Stimulated activated CD4-positive, alpha-beta T cell treated with anti-CD3 and anti-CD28 coated beads, Interleukin-4, amount 100 ng/mL, for 48 hours (primary cell): ENCODE data around the gene MIXL1.
"Not testable (repeated sequence)": the region's sequence is repeated elsewhere in the genome, so short reads cannot be mapped to it uniquely, and the experiment has no call there.

Source experiments
- DNase-seq, 2 donors: peaks; one replicate each; pipeline ENCODE4 v3.0.0-alpha.2; 2020; ENCODE audit warnings: low read depth in 2 of 2

MIXL1 gene

DNA sequence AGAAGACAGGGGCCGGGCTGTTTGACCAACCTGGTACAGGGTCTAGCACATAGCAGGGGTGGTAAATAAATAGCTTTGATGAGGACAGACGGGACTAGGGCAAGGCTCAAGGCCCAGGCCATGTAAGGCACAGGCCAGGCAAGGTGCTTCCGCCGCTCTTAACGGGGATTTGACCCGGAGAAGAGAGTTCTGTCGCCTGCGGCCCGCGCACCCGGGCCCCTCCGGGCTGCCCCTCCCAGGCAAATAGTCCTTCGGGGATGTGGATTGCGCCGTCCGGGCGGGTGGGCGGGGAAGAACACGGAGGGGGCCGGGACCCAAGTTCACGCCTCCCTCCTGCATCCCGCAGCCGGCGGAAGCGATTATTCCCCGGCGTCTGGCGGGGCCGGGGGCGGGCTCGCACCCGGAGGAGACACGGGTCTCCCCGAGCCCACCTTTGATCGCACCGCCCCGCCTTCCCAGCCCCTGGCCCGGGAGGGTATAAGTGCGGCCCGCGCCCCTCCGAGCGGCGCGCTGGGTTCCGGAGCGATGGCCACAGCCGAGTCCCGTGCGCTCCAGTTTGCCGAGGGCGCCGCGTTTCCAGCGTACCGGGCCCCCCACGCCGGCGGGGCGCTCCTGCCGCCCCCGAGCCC is at the start of gene MIXL1:
MIXL1 (plus strand) TSS at position 508 of the 629 bp plus-strand sequence; CDS start at position 526, 18 bp downstream.
- DNase-seq = no peak

DNA sequence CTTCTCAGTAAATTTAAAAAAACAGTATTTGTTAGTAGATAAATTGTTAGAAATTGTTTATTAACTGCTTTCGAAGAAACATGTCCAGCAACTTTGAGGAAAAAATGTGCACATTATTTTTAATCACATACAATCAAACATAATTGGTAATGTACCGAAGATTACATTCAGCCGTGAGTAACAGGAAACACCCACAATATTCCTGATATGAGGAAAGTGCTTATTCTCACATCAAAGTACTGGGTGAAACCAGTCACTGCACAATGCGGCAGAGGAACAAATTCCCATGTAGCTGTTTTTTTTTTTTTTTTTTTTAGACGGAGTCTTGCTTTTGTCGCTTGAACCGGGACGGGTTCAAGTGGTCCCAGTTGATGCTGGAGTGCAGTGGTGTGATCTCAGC is 46.6 kb upstream of the MIXL1 start:
- DNase-seq = no peak

DNA sequence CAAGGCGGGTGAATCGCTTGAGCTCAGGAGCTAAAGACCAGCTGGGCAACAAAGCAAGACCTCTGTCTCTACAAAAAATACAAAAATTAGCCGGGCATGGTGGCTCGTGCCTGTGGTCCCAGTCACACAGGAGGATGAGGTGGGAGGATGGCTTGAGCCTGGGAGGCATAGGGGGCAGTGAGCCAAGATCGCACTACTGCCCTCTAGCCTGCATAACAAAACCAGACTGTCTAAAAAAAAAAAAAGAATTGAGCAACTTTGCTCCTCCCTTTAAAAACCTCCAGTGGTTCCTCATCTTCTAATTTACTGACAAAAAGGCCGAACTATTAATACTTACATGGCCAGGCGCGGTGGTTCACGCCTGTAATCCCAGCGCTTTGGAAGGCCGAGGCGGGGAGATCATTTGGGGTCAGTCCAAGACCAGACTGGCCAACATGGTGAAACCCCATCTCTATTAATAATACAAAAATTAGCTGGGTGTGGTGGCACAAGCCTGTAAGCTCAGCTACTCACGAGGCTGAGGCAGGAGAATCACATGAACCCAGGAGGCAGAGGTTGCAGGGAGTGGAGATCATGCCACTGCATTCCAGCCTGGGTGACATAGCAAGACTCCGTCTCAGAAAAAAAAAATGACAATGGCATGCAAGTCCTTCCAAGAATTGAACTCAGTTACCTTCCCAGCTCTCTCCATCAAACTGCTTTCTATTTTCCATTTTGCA is 41.3 kb upstream of the MIXL1 start:
- DNase-seq = no peak

DNA sequence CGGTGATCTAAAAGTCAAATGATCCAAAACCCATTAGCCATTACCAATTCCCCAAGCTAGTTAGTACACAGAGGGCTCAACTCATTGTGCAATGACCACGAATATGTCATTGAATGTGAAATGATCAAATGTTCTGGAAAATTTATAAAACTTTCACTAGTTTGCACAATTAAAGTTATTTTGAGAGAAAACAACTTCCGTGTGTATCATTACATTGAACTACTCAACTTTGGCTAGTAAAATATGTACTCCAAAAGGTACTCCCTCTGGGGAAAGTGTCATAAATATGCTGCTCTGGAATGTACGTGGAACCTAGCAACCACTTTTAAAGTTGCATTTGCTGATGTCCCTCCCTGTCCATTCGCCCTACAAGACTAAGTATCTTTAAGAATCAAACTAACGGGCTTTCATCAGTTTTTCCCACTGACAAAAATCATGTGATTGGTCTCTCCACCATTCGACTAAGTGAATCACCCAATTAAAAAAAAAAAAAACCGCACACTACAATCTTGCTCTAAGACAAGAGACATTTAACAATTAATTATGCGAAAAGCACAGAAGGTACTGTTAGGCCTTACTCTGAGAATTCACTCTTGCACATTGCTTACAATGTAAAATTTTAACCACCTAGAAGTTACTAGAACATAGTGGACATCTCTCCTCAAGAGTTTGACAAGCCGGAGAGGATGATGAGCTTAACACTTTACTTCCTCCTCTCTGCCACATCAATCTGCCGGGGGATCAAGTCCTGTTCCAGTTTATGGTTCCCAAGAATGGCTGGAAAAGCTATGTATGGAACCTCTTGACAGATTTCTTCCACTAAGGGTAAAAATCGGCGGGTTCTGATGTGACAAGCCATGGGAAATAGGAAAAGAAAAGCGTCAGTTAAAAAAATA is 38.1 kb upstream of the MIXL1 start:
- no peak for DNase-seq

DNA sequence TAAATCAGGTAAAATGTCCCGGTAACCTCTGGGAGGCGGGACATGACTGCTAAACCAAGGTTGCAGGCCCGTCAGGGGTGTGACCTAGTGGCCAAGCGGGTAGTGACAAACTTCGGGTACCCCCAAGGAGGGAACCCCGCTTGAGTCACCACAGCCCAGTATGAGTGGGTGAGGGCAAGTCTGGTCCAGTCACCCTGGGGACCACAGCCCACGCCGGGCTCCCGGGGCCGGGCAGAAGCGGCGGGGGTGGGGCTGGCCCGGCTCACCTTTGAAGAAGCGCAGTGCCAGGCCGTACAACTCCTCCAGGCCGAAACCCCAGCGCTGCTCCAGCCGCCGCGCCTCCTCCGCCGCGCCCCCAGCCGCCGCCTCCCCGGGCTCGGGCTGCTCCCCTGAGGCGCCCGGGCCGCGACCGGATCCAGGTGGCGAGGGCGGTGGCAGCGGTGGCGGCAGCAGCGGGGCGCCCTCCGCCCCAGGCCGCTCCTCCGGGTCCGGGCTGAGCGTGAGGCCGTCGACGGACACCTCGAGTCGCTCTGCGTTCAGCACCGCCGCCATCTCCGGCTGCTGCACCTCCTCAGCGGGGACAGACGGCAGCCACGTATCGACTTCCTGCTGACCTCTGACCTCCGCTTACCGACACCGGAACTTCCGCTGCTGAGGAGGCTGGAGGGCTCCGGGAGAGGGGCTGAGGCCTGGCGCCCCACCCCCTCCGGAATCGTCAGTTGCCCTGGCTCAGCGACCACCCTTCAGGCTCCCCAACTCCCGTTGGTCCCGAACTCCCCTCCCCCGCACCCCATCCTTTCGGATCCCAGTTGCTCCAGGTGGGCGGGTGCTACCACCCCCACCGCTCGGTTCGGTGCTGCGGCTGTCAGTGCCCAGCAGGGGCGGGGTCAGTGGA is 37.1 kb upstream of the MIXL1 start, which contains the start of gene ACBD3:
ACBD3 (minus strand) TSS at position 618 of the 895 bp plus-strand sequence; CDS start at position 552, 66 bp downstream.
- peak; percentile 72 to 82 for DNase-seq

DNA sequence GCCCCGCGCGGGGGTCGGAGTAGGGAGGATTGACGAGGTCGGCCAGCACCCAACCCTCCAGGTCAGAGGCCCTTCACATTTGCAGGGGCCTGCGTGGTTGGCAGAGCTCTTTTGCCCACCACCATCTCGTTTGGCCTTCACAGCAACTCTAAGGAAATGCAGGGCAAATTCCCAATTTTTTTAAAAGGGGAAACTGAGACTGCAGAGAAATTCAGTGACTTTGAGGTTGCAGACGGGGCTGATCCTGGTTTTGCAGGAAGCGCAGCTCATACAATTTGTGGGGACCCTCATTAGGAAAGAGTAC is 36.5 kb upstream of the MIXL1 start:
- no peak for DNase-seq

DNA sequence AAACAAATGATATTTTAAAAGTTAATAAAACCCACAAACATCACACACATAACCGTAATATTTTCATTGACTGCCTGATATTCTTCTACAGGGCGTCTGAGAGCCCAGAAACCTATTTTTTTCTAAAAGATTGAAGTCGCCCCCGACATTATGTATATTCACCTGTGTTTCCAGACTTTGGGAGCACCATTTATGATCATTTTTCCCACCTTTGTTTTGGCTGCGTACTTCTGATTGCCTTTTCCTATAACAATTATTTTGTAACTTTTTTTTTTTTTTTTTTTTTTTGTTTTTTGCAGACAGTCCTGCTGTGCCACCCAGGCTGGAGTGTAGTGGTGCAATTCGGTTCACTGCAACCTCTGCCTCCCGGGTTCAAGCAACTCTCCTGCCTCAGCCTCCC is 36.1 kb upstream of the MIXL1 start:
- no peak for DNase-seq

DNA sequence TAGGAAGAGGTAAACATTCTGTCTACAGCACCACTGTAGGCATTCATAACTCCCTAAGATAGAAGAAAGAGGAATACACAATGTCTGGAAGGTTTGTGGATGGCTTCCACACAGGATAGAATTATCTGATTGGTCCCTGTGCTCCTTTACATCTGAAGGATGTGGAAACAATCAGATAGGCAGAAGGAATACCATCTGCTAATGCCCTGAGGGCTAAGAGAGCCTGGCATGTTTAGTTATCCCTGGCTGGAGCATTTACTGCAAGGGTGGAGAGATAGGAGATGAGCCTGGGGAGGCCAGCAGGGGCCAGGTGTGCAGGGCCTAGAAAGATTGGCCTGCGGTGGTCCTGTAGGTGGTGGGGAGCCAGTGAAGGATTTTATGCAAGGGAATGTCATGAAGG is 28.3 kb upstream of the MIXL1 start:
- DNase-seq = no peak

DNA sequence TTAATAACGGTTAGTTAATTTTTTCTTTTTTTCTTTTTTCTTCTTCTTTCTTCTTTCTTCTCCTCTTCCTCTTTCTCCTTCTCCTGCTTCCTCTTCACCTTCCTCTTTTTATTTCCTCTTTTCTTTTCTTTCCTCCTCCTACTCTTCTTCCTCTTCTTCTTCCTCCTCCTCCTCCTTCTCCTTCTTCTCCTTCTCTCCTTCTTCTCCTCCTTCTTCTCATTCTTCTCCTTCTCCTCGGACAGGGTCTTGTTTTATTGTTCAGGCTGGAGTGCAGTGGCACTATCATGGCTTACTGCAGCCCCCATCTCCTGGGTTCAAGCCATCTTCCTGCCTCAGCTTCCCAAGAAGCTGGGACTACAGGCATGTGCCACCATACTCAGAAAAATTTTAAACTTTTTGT is 23.5 kb upstream of the MIXL1 start:
- DNase-seq = no peak

DNA sequence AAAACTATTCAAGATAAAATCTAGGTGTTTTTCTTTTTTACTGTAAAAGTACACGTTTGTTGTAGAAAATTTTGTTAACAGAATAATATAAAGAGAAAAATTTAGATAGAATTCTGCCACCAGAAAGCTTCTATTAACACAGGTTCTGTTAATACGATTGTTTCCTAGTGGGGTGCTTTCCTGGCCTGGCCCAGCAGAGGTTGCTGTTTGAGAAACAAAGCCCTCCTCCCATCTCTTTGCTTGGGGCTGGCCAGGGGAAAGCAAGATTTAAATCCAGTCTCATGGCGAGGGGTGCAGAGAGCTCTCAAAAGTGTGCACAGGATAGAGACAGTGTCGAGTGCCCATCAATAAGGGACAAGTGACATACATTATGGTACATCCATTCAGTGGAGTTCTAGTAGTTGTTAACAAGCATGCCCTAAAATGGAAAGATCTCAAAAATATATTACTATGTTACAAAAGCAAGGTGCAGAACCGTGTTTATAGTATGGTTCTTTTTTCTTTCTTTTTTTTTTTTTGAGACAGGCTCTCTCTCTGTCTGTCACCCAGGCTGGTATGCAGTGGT is 22.4 kb upstream of the MIXL1 start:
- no peak for DNase-seq

DNA sequence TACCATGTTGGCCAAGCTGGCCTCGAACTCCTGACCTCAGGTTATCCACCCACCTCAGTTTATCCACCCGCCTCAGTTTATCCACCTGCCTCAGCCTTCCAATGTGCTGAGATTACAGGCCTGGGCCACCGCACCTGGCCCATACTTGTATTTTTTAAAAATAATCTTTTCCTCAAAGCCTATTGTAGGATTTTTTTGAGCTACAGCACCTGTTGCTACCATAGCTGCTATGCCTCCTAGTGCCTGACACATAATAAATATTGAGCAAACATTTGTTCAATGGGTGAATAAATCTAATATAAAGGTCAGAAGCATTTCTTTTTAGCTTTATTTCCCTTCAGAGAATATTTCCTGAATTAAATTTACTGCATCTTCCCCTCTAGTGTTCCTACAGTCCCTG is 21.2 kb upstream of the MIXL1 start:
- no peak for DNase-seq

DNA sequence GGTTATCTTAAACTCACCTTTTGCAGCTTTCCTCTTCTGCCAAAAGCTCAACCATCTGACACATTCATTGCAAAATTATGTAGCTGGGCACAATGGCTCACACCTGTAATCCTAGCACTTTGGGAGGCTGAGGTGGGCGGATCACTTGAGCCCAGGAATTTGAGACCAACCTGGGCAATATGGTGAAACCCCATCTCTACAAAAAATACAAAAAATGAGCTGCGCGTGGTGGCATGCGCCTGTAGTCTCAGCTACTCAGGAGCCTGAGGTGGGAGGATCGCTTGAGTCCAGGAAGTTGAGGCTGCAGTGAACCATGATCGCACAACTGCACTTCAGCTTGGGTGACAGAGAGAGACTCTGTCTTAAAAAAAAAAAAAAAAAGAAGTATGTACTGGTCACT is 20.8 kb upstream of the MIXL1 start:
- not testable (repeated sequence) for DNase-seq

DNA sequence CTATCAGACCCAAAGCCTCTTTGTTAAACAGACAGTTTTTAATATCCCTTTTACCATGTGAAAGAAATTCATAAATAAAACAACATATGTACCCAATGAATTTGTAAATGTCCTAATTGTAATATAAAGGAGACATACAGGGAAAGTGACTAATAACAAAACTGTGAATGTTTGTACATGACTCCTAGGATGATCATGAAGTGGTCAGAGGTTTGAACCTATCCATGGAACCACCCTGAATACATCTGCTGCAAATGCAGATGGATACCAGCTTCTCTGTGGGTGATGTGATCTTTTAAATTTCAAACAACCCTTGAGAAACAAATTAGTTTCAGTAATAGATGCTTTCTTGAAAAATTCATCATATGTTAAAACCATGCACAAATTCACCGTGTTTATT is 20.2 kb upstream of the MIXL1 start:
- no peak for DNase-seq

DNA sequence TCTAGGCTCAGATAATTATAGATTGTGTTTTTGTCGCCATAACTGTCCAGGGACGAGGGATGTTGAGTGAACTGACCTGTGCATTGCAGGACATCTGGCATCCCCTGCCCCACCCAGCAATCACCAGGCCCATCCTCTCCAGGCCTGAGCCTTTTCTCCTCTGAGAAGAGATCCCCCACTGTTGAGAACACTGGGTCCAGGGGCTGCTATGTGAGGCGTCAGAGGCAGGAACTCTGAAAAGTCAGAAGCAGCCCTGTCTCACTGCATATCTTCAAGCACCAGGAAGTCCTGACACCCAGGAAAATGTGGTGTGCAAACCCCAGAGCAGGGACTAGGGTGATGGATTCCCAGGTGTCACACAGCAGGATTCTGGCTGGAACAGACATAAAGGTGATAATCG is 19.8 kb upstream of the MIXL1 start:
- DNase-seq = no peak

DNA sequence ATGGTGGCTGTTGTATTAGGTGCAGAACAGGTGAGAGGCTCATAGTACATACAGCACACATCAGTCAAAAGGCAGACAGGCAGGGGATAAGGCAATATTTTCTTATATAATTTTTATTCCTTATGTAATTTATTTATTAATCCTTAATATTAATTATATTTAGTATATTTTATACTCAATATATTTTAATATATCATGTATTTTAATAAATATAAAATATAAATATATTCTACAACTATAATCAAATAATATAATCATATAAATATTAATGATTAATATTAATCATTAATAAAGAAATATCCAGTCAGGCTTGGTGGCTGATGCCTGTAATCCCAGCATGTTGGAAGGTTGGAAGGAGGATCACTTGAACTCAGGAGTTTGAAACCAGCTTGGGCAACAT is 19.3 kb upstream of the MIXL1 start:
- DNase-seq = no peak

DNA sequence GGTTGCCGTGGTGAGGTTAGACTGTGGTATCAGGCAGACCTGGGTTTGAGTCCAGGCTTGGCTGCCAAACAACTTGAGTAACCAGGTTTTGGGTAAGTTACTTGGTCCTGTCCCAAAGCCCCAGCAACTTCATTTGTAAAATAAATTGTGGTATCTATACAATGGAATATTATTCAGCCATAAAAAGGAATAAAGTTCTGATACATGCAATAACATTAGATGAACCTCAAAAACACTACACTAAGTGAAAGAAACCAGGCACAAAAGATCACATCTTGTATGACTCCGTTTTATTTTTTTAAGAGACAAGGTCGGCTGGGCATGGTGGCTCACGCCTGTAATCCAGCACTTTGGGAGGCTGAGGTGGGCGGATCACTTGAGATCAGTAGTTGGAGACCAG is 16.4 kb upstream of the MIXL1 start:
- DNase-seq = no peak

DNA sequence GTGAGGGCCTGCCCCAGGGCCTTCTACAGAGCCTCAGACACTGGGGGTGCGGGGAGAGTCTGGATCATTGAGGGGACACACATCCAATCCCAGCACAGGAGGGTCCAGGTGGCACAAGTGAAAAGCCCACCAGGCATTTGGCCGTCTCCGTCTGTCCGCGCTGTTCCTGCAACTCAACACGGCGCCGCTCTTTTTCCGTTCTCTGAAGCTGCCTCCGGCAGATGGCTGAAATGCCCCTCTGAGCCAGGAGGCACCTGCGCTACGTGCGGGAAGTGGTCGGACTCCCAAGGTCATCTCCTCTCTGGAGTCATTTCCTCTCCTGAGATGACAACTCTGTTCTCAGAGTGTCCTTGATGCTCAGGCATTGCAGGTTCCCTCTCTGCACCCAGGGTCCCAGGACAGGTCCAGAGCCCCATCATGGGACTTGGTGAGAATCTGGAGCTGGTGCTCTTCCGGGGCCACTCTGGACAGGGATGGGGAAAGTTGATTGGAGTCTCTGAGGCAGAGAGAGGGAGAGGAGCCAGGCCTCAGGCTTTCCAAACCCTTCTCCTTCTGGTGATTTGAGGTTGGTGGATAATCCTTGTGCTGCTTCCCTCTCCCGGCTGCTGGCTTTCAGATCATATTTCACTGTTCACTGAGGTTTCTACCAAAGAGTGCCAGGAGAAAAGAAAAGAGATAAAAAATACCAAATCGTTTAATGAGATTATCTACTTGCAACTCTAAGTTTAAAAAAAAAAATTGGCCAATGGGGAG is 14.0 kb upstream of the MIXL1 start:
- no peak for DNase-seq

DNA sequence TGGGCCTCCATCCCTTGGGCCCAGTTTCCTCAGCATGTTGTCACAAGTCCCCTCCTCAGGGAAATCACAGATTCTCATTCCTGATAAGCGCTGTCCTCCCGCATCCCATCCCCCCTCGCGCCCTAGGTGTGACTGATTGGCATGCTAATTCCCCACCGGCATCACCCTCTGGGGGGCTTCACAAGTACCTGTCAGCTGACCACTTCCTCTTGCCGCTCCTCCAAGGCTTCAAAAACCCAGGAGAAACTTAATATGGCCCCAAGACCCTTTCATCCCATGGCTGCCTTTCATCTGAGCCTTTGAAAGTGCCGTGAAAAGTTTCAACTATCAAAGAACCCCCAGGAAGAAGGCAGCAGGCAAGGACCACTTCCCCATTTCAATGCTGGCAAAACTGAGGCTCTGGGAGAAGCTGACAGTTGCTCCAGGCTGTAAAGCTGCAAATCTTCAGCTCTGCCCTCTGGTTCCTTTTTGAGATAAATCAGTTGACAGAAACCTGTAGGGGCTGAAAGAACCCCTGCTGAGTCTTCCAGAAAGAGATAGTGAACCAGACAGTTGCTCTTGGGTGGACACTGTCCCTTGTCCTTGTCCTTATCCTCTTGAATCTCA is 12.8 kb upstream of the MIXL1 start:
- no peak for DNase-seq

DNA sequence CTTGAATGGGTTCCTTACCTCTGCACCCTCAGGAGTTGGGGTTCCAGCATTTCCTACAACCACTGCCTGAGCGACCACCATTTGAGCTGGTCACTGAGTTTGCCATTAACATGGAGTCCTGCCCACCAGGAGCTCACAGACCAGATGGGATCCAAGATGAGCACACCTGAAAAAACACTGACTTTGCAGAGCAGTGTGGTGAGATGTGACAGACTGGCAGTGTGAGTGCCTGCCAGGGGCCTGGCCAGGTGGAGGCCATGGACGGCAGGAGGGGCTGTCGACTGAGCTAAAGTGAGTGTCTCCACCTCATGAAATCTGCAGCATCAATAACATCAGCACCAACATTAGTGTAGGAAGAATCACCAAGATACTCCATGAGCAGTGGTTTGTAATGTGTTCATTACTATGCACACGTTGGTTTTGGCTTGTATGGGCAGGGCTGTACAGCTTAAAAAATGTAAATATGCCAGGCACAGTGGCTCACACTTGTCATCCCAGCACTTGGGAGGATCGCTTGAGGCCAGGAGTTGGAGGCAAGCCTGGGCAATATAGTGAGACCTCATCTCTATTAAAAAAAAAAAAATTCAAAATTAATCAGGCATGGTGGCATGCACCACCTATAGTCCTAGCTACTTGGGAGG is 12.2 kb upstream of the MIXL1 start:
- DNase-seq = no peak

DNA sequence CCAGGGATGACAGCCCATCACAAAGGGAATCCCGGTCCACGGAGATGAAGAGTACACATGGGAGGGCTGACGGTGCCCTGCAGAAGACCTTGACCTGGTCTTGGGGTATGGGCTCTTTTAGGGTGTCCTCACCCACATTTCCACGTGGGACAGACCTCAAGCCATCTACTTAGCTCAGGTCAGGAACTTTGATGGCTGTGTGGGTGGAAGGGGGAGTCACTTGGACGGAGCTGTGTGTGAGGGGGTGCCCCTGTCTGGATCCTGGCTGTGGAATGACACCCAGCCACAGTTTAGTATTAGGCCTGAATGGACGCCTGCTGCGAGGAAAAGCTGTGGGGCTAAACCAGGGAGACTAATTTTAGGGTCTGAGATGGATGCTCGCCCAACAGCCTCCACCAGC is 10.9 kb upstream of the MIXL1 start:
- no peak for DNase-seq
